GM23338 (cell line): ENCODE results near the gene LAP3. TPM values are rescaled to one million over a fixed set of nuclear protein-coding genes. Genes with fewer than 3 reads are reported as not detected.

Experiments
- ATAC-seq: fragments of 200-7000 bp; cut with Tn5 transposase; 3 replicates; pipeline ENCODE4 v1.9.1; 2020
- DNase-seq: peaks from one replicate; pipeline ENCODE4 v3.0.0-alpha.2; 2015; ENCODE audit warnings: low spot score
- H2AFZ ChIP-seq: fragments of 200-600 bp; sonication (generic); 2 replicates; pipeline ENCODE4 v1.8.0; 2016; ENCODE audit warnings: antibody characterized with exemption, mild to moderate bottlenecking, moderate library complexity
- H3F3A ChIP-seq: fragments of 200-600 bp; sonication (generic); replicated peaks from 2 replicates; pipeline ENCODE4 v1.8.0; 2017; ENCODE audit warnings: antibody characterized with exemption, mixed run types, low read depth
- H3K27ac ChIP-seq: fragments of 200-600 bp; sonication (generic); 2 replicates; pipeline ENCODE4 v1.6.1; 2016; ENCODE audit warnings: low read depth
- H3K27me3 ChIP-seq: fragments of 200-600 bp; sonication (generic); 2 replicates; pipeline ENCODE4 v1.8.0; 2016; ENCODE audit warnings: mild to moderate bottlenecking, mixed run types, moderate library complexity; ENCODE audit not compliant: insufficient read depth
- H3K36me3 ChIP-seq: fragments of 200-600 bp; sonication (generic); 2 replicates; pipeline ENCODE4 v1.8.0; 2016; ENCODE audit warnings: mild to moderate bottlenecking; ENCODE audit not compliant: insufficient read depth
- H3K4me1 ChIP-seq: fragments of 200-600 bp; sonication (generic); 2 replicates; pipeline ENCODE4 v1.8.0; 2016; ENCODE audit warnings: mild to moderate bottlenecking, moderate library complexity; ENCODE audit not compliant: insufficient read depth
- H3K4me2 ChIP-seq: fragments of 200-600 bp; sonication (generic); 2 replicates; pipeline ENCODE4 v1.7.1; 2017; ENCODE audit warnings: mixed run types
- H3K4me3 ChIP-seq: fragments of 200-600 bp; sonication (generic); 2 replicates; pipeline ENCODE4 v1.6.1; 2016; ENCODE audit warnings: mixed run types
- H3K79me2 ChIP-seq: fragments of 200-600 bp; sonication (generic); replicated peaks from 2 replicates; pipeline ENCODE4 v1.8.0; 2017; ENCODE audit warnings: mild to moderate bottlenecking; ENCODE audit not compliant: insufficient read depth
- H3K9me2 ChIP-seq: fragments of 200-600 bp; sonication (generic); 2 replicates; pipeline ENCODE4 v1.8.0; 2017; ENCODE audit not compliant: insufficient read depth
- H4K20me1 ChIP-seq: fragments of 200-600 bp; sonication (generic); replicated peaks from 2 replicates; pipeline ENCODE4 v1.8.0; 2017; ENCODE audit warnings: mild to moderate bottlenecking; ENCODE audit not compliant: insufficient read depth
- H3K27ac Mint-ChIP-seq: 2 replicates; pipeline ENCODE4 v1.8.0; 2020; ENCODE audit warnings: inconsistent platforms, mild to moderate bottlenecking, moderate library complexity, mixed read lengths
- H3K27me3 Mint-ChIP-seq: 3 replicates; pipeline ENCODE4 v1.8.0; 2022; ENCODE audit warnings: low read depth, mild to moderate bottlenecking, moderate library complexity, mixed read lengths, inconsistent platforms; ENCODE audit not compliant: insufficient read depth, poor library complexity
- H3K36me3 Mint-ChIP-seq: 3 replicates; pipeline ENCODE4 v1.8.0; 2021; ENCODE audit warnings: low read depth, mild to moderate bottlenecking, inconsistent platforms, moderate library complexity, mixed read lengths
- H3K4me1 Mint-ChIP-seq: 3 replicates; pipeline ENCODE4 v1.8.0; 2020; ENCODE audit warnings: mild to moderate bottlenecking, inconsistent platforms, mixed read lengths
- H3K4me3 Mint-ChIP-seq: 3 replicates; pipeline ENCODE4 v1.8.0; 2021; ENCODE audit warnings: moderate library complexity, mild to moderate bottlenecking, inconsistent platforms, mixed read lengths
- H3K9me3 Mint-ChIP-seq: 3 replicates; pipeline ENCODE4 v1.8.0; 2020; ENCODE audit warnings: moderate library complexity, mild to moderate bottlenecking, inconsistent platforms, mixed read lengths
- CREB1 ChIP-seq: fragments of 250-450 bp; sonication (Bioruptor Pico); IDR thresholded peaks from 2 replicates; pipeline ENCODE4 v1.5.0; 2020; ENCODE audit warnings: low read depth, mild to moderate bottlenecking, moderate library complexity
- ETS1 ChIP-seq: IDR thresholded peaks from 2 replicates; pipeline ENCODE4 v1.6.1; 2016; ENCODE audit warnings: antibody characterized with exemption
- EZH2 ChIP-seq: fragments of 200-600 bp; sonication (generic); IDR thresholded peaks from one replicate; pipeline ENCODE4 v1.8.0; 2017; ENCODE audit warnings: antibody characterized with exemption, mild to moderate bottlenecking, low read depth; ENCODE audit not compliant: unreplicated experiment
- EZH2phosphoT487 ChIP-seq: fragments of 200-600 bp; sonication (generic); IDR thresholded peaks from one replicate; pipeline ENCODE4 v1.8.1; 2018; ENCODE audit warnings: antibody characterized with exemption; ENCODE audit not compliant: unreplicated experiment
- JUNB ChIP-seq: IDR thresholded peaks from one replicate; pipeline ENCODE4 v1.6.1; 2016; ENCODE audit warnings: antibody characterized with exemption; ENCODE audit not compliant: unreplicated experiment
- NANOG ChIP-seq: IDR thresholded peaks from 2 replicates; pipeline ENCODE4 v1.6.1; 2016; ENCODE audit warnings: antibody characterized with exemption, borderline replicate concordance
- POLR2AphosphoS5 ChIP-seq: IDR thresholded peaks from 2 replicates; pipeline ENCODE4 v1.6.1; 2016; ENCODE audit warnings: antibody characterized with exemption, low read depth
- REST ChIP-seq: IDR thresholded peaks from one replicate; pipeline ENCODE4 v1.6.1; 2018; ENCODE audit warnings: antibody characterized with exemption; ENCODE audit not compliant: unreplicated experiment
- ZNF114 ChIP-seq: fragments of 250-450 bp; sonication (Bioruptor Pico); IDR thresholded peaks from 2 replicates; pipeline ENCODE4 v1.5.0; 2020; ENCODE audit warnings: mild to moderate bottlenecking, moderate library complexity
- ZNF331 ChIP-seq: fragments of 250-450 bp; sonication (Bioruptor Pico); IDR thresholded peaks from 2 replicates; pipeline ENCODE4 v1.5.0; 2020; ENCODE audit warnings: low read depth, mild to moderate bottlenecking, moderate library complexity
- ZNF462 ChIP-seq: fragments of 250-450 bp; sonication (Bioruptor Pico); IDR thresholded peaks from 2 replicates; pipeline ENCODE4 v1.5.0; 2020; ENCODE audit warnings: mild to moderate bottlenecking, moderate library complexity
- polyA plus RNA-seq: library from polyadenylated mRNA; unstranded; fragments of >200 nt; fragmentation: Nextera tagmentation; extraction: Ambion mirVana; gene quantifications from 2 replicates; pipeline ENCODE4 v1.2.1, GENCODE V29; 2016
- total RNA-seq: library from RNA; depleted of rRNA; stranded (reverse); fragments of >200 nt; shearing (Covaris generic); gene quantifications from 2 replicates; pipeline ENCODE4 v1.2.3, GENCODE V29; 2014

The LAP3 gene
- total and polyA plus RNA-seq, 2 experiments from 2014 or later = 28.6 to 63.6 TPM

- DNase-seq (no peak), ATAC-seq (no peak)
- Histone ChIP-seq H3K4me1 (no peaks in the 10 kb centered on the region), H3K36me3 (no peaks in the 10 kb centered on the region), H2AFZ (no peak overlapping the region), H4K20me1 (no peaks in the 10 kb centered on the region), H3K9me2 (no peaks in the 10 kb centered on the region), H3K4me2 (no peak overlapping the region), H3K79me2 (no peaks in the 10 kb centered on the region), H3K27ac (no peak overlapping the region), H3F3A (no peaks in the 10 kb centered on the region), H3K4me3 (no peak overlapping the region), H3K27me3 (no peaks in the 10 kb centered on the region)
- H3K9me3 Mint-ChIP-seq = no peaks in the 10 kb centered on the region
- H3K4me1 Mint-ChIP-seq = no peaks in the 10 kb centered on the region
- H3K27me3 Mint-ChIP-seq = peaks cover 9% of the 10 kb centered on the region
- no peak overlapping the region for H3K4me3 Mint-ChIP-seq
- no peaks in the 10 kb centered on the region for H3K36me3 Mint-ChIP-seq
- TF ChIP-seq ZNF462 = no peak
- no peak for TF ChIP-seq ZNF114 (CRISPR knock-in tag)
- no peak for TF ChIP-seq EZH2
- no peak for TF ChIP-seq JUNB
- no peak for TF ChIP-seq POLR2AphosphoS5
- no peak for TF ChIP-seq ETS1
- TF ChIP-seq ZNF331 = no peak
- TF ChIP-seq CREB1 (CRISPR knock-in tag) = no peak
- TF ChIP-seq NANOG = no peak
- no peak for TF ChIP-seq EZH2phosphoT487
- no peak for TF ChIP-seq REST
- H3K27ac Mint-ChIP-seq = no peak overlapping the region
Measured at GRCh38 chr4:17657090-17657489, 80.1 kb downstream of the LAP3 start.
